ENCODE measurements around the gene TMEM190. TPM values are rescaled to one million over a fixed set of nuclear protein-coding genes. Genes with fewer than 3 reads are reported as not detected.

TMEM190 gene
- total RNA-seq, 1 donor from 2014 or later: 2.5 TPM

- FAIRE-seq (no peak), DNase-seq (ENCODE audit: low read depth) (no peak)
- Mint-ChIP-seq H3K27me3 (ENCODE audit: low read depth, unreplicated experiment) (no peaks in the 10 kb centered on the region), H3K27ac (ENCODE audit: unreplicated experiment) (no peak overlapping the region), H3K36me3 (ENCODE audit: low read depth, unreplicated experiment) (peaks cover 8% of the 10 kb centered on the region), H3K4me3 (ENCODE audit: unreplicated experiment) (peak overlapping the region; percentile 75), H3K9me3 (ENCODE audit: unreplicated experiment) (peaks cover 3% of the 10 kb centered on the region), H3K4me1 (ENCODE audit: low read depth, unreplicated experiment) (peaks cover 17% of the 10 kb centered on the region)
- Histone ChIP-seq H3K36me3 (ENCODE audit: insufficient read depth, low read length) (no peaks in the 10 kb centered on the region), H3K4me3 (ENCODE audit: insufficient read depth, low read depth, low read length) (no peak overlapping the region), H3K27ac (ENCODE audit: low read depth, low read length) (no peak overlapping the region), H3K27me3 (ENCODE audit: insufficient read depth, low read length) (peaks cover under 1% of the 10 kb centered on the region), H3K9me3 (ENCODE audit: insufficient read depth, low read depth, low read length) (no peaks in the 10 kb centered on the region), H4K20me1 (ENCODE audit: insufficient read depth, low read length) (peaks cover 6% of the 10 kb centered on the region), H3K79me2 (ENCODE audit: insufficient read depth, low read length) (peaks cover 10% of the 10 kb centered on the region), H3K4me1 (ENCODE audit: insufficient read depth, low read length) (peaks cover 25% of the 10 kb centered on the region), H3K4me2 (ENCODE audit: low read length) (peak overlapping the region; percentile 100), H3K9ac (ENCODE audit: low read length) (no peak overlapping the region), H2AFZ (ENCODE audit: low read depth, low read length) (no peak overlapping the region)
- TF ChIP-seq EZH2 (IDR thresholded peaks at IDR 0.05; ENCODE audit: insufficient read depth, low read length): no peak
Observed at GRCh38 chr19:55341595-55342531, 34.8 kb upstream of the TMEM190 start.

- peaks cover 18% of the 10 kb centered on the region for H3K4me1 Mint-ChIP-seq (ENCODE audit: low read depth, unreplicated experiment)
Observed at GRCh38 chr19:55344444-55344843, 32.2 kb upstream of the TMEM190 start.

More at GRCh38 chr19:55344444-55344843, 32.2 kb upstream of the TMEM190 start:
- Histone ChIP-seq H3K36me3 (ENCODE audit: insufficient read depth, low read length) (no peaks in the 10 kb centered on the region), H3K27ac (ENCODE audit: low read depth, low read length) (no peak overlapping the region), H3K4me3 (ENCODE audit: insufficient read depth, low read depth, low read length) (no peak overlapping the region), H4K20me1 (ENCODE audit: insufficient read depth, low read length) (peaks cover 6% of the 10 kb centered on the region), H3K9me3 (ENCODE audit: insufficient read depth, low read depth, low read length) (no peaks in the 10 kb centered on the region), H3K27me3 (ENCODE audit: insufficient read depth, low read length) (no peaks in the 10 kb centered on the region), H3K4me1 (ENCODE audit: insufficient read depth, low read length) (peaks cover 18% of the 10 kb centered on the region), H2AFZ (ENCODE audit: low read depth, low read length) (no peak overlapping the region), H3K9ac (ENCODE audit: low read length) (no peak overlapping the region), H3K79me2 (ENCODE audit: insufficient read depth, low read length) (peaks cover 10% of the 10 kb centered on the region), H3K4me2 (ENCODE audit: low read length) (no peak overlapping the region)
- TF ChIP-seq EZH2 (IDR thresholded peaks at IDR 0.05; ENCODE audit: insufficient read depth, low read length): no peak
- no peak for TF ChIP-seq CTCF (IDR thresholded peaks at IDR 0.05; ENCODE audit: insufficient read depth, low read depth, low read length)
- Mint-ChIP-seq H3K36me3 (ENCODE audit: low read depth, unreplicated experiment) (peaks cover 15% of the 10 kb centered on the region), H3K9me3 (ENCODE audit: unreplicated experiment) (peaks cover 2% of the 10 kb centered on the region), H3K27ac (ENCODE audit: unreplicated experiment) (no peak overlapping the region), H3K27me3 (ENCODE audit: low read depth, unreplicated experiment) (no peaks in the 10 kb centered on the region), H3K4me3 (ENCODE audit: unreplicated experiment) (no peak overlapping the region)
- DNase-seq (ENCODE audit: low read depth): no peak
- no peak for FAIRE-seq

Data from astrocyte (in vitro differentiated cells and primary cell).